Stimulated activated memory B cell treated with anti-CD40 and anti-IgM and Interleukin-4, amounts not matched to agents 10 μg/mL and 1 μg/mL and 100 μg/mL, for 72 hours (primary cell): ENCODE measurements around the gene SPRED3.
"Not testable (repeated sequence)": the region's sequence is repeated elsewhere in the genome, so short reads cannot be mapped to it uniquely, and the experiment has no call there.

Experiments
- ATAC-seq: fragments of 150-1000 bp; cut with Tn5 transposase; 2 replicates; pipeline ENCODE4 v1.10.0; 2021
- H3K27ac Mint-ChIP-seq: one replicate; pipeline ENCODE4 v1.8.0; 2022; ENCODE audit warnings: mild to moderate bottlenecking, mixed read lengths
- H3K27me3 Mint-ChIP-seq: one replicate; pipeline ENCODE4 v1.8.0; 2022; ENCODE audit warnings: mixed read lengths
- H3K36me3 Mint-ChIP-seq: one replicate; pipeline ENCODE4 v1.8.0; 2022; ENCODE audit warnings: mixed read lengths
- H3K4me1 Mint-ChIP-seq: one replicate; pipeline ENCODE4 v1.8.0; 2022; ENCODE audit warnings: mixed read lengths
- H3K4me3 Mint-ChIP-seq: one replicate; pipeline ENCODE4 v1.8.0; 2022; ENCODE audit warnings: mild to moderate bottlenecking, moderate library complexity, mixed read lengths
- H3K9me3 Mint-ChIP-seq: one replicate; pipeline ENCODE4 v1.8.0; 2022; ENCODE audit warnings: mixed read lengths

Gene SPRED3

GRCh38 chr19:38388349-38389100 is at the start of gene SPRED3:
SPRED3 (plus strand) TSS chr19:38388697; CDS start chr19:38390303, 1,606 bp downstream.
- peaks cover 24% of the 10 kb centered on the region for H3K4me1 Mint-ChIP-seq
- peaks cover 20% of the 10 kb centered on the region for H3K36me3 Mint-ChIP-seq
- peak within 1 kb of the TSS; percentile 80 for H3K4me3 Mint-ChIP-seq
- H3K27ac Mint-ChIP-seq: no peak within 1 kb of the TSS
- ATAC-seq: no peak
- no peaks in the 10 kb centered on the region for H3K9me3 Mint-ChIP-seq
- peaks cover 50% of the 10 kb centered on the region for H3K27me3 Mint-ChIP-seq

DNA sequence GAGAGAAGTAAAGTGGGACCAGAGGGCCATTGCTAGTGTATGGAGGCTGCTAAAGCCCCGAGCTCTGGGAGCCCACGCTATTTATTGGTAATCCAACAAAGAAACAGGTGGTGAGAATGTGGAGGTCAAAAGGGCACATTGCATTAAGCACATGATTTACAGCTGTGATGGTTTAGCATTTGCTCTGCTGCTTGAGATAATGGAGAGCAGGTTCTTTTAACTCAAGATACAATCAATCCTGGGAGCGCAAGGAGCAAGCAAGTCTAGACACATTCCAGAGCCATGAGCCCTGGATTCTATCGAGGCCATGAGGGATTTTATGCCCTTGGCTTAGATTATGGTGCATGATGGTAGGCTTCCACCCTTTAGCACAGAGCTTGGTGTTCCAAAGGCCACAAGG is 49.5 kb upstream of the SPRED3 start:
- H3K9me3 Mint-ChIP-seq, ATAC-seq, H3K4me3 Mint-ChIP-seq, H3K27ac Mint-ChIP-seq, H3K27me3 Mint-ChIP-seq: not testable (repeated sequence)
- Mint-ChIP-seq H3K4me1 (peaks cover 14% of the 10 kb centered on the region), H3K36me3 (peaks cover 18% of the 10 kb centered on the region)

DNA sequence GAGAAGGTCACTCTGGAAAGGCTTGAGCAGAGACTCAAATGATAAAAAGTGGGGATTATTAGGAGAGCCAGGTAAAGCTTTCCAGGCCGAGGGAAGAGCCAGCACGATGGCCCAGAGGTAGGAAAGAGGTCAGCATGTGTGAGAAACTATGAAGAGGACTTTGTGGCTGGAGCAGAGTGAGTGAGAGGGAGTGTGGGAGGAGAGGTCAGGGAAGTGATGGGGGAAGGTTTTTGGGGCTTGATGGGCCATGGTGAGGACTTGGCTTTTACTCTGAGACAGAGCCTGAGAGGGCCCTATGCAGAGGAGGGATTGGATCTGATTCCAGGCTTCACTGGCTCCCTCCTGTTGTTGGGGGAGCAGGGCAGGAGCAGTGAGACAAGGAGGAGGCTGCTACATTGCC is 47.6 kb upstream of the SPRED3 start:
- Mint-ChIP-seq H3K4me1 (peaks cover 14% of the 10 kb centered on the region), H3K27ac (no peak overlapping the region), H3K27me3 (no peaks in the 10 kb centered on the region), H3K4me3 (no peak overlapping the region), H3K9me3 (no peaks in the 10 kb centered on the region), H3K36me3 (peaks cover 18% of the 10 kb centered on the region)
- no peak for ATAC-seq

DNA sequence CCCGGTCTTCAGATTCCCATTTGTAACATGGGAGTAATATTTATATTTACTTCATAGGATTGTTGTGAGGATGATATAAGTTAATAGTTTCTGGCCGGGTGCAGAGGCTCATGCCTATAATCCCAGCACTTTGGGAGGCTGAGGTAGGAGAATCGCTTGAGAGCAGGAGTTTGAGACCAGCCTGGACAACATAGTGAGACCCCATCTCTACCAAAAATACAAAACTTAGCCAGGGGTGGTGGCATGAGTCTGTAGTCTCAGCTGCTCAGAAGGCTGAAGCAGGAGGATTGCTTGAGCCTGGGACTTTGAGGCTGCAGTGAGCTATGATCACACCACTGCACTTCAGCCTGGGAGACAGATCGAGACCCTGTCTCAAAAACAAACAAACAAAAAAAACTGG is 41.7 kb upstream of the SPRED3 start:
- no peak overlapping the region for H3K27ac Mint-ChIP-seq
- no peak for ATAC-seq
- H3K36me3 Mint-ChIP-seq: peaks cover 11% of the 10 kb centered on the region
- H3K27me3 Mint-ChIP-seq: peaks cover 1% of the 10 kb centered on the region
- H3K4me3 Mint-ChIP-seq: no peak overlapping the region
- no peaks in the 10 kb centered on the region for H3K4me1 Mint-ChIP-seq
- no peaks in the 10 kb centered on the region for H3K9me3 Mint-ChIP-seq

GRCh38 chr19:38350883-38351282 is 37.6 kb upstream of the SPRED3 start:
- no peaks in the 10 kb centered on the region for H3K4me1 Mint-ChIP-seq
- no peaks in the 10 kb centered on the region for H3K9me3 Mint-ChIP-seq
- no peak overlapping the region for H3K4me3 Mint-ChIP-seq
- no peak for ATAC-seq
- H3K27me3 Mint-ChIP-seq: peaks cover 20% of the 10 kb centered on the region
- H3K27ac Mint-ChIP-seq: no peak overlapping the region
- no peaks in the 10 kb centered on the region for H3K36me3 Mint-ChIP-seq

DNA sequence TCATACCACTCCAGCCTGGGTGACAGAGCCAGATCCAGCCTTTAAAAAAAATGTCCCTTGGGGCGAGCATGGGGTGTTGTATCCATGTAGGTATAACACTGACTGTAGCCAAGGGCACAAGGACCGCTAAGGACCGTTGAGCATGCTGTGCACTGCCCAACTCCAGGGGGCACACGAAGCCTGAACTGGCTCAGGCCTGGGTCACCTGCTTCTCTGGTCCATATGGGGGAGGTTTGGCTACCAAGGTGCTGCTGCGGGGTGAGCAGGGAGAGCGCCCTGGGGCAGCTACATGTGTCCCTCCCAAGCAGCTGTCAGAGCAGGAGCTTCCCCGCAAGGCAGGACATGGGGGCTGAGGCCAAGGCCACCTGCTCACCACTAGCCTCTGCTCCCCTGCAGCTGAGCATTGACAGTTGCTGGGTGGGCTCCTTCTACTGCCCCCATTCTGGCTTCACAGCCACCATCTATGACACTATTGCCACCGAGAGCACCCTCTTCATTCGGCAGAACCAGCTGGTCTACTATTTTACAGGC is 36.6 kb upstream of the SPRED3 start:
- ATAC-seq: no peak
- Mint-ChIP-seq H3K36me3 (no peaks in the 10 kb centered on the region), H3K9me3 (no peaks in the 10 kb centered on the region), H3K27ac (no peak overlapping the region), H3K4me3 (no peak overlapping the region), H3K4me1 (no peaks in the 10 kb centered on the region), H3K27me3 (peaks cover 29% of the 10 kb centered on the region)

- Mint-ChIP-seq H3K9me3 (no peaks in the 10 kb centered on the region), H3K27ac (no peak overlapping the region), H3K27me3 (peaks cover 29% of the 10 kb centered on the region), H3K4me1 (no peaks in the 10 kb centered on the region), H3K4me3 (no peak overlapping the region), H3K36me3 (no peaks in the 10 kb centered on the region)
- no peak for ATAC-seq
Measured at GRCh38 chr19:38352611-38353010, 35.9 kb upstream of the SPRED3 start.

DNA sequence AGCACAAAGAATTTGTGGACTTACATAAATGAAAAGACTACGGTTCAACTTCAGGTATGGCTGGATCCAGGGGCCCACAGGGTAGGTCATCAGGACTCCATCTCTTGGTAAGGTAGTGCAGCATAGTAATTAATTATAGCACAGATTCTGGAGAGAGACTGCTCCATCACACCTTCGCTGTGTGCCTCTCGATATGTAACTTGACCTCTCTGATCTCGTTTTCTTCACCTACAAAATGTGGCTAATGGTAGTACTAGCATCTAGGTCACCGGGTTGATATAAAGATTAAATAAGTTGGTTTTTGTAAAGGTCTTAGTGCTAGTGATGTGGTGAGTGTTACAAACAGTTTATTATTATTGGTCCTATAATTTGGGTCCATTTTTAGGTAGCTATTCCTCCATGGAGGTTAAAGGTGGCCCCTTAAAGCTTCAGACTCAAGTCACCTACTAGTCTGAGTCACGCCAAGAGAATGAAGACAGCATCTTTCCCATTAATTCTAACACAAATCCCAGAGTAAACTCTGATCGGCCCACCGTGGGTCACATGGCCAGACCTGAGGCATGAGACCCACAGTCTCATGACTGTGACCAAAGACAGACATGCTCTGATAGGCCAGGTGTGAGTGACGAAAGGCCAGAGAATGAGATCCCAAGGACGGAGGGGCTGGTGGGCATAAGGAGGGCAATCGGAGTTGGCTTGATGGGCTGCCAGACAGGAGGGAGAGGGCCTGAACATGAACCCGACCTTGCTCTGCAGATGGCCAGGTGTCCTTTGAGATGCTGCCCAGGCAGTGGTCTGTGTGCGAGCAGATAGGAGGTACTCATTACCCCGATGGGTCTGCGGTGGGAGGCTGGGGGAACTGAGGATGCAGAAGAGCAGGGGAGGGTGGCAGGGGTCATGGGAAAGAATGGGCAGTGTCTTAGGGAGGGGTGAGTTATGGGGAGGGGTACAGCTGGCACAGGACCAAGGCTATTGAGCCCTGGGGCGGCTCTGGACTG is 32.5 kb upstream of the SPRED3 start:
- peaks cover 46% of the 10 kb centered on the region for H3K27me3 Mint-ChIP-seq
- no peak for ATAC-seq
- no peak overlapping the region for H3K4me3 Mint-ChIP-seq
- H3K9me3 Mint-ChIP-seq: no peaks in the 10 kb centered on the region
- H3K4me1 Mint-ChIP-seq: peaks cover 5% of the 10 kb centered on the region
- H3K27ac Mint-ChIP-seq: no peak overlapping the region
- no peaks in the 10 kb centered on the region for H3K36me3 Mint-ChIP-seq

- no peaks in the 10 kb centered on the region for H3K9me3 Mint-ChIP-seq
- no peaks in the 10 kb centered on the region for H3K36me3 Mint-ChIP-seq
- ATAC-seq: no peak
- peaks cover 24% of the 10 kb centered on the region for H3K4me1 Mint-ChIP-seq
- H3K27ac Mint-ChIP-seq: no peak overlapping the region
- no peak overlapping the region for H3K4me3 Mint-ChIP-seq
- H3K27me3 Mint-ChIP-seq: peaks cover 40% of the 10 kb centered on the region
Measured at GRCh38 chr19:38358071-38358470, 30.4 kb upstream of the SPRED3 start.

GRCh38 chr19:38359242-38360021 is 29.1 kb upstream of the SPRED3 start:
- no peaks in the 10 kb centered on the region for H3K36me3 Mint-ChIP-seq
- peaks cover 24% of the 10 kb centered on the region for H3K4me1 Mint-ChIP-seq
- no peak overlapping the region for H3K4me3 Mint-ChIP-seq
- H3K9me3 Mint-ChIP-seq: no peaks in the 10 kb centered on the region
- ATAC-seq: no peak
- peaks cover 38% of the 10 kb centered on the region for H3K27me3 Mint-ChIP-seq
- H3K27ac Mint-ChIP-seq: no peak overlapping the region

DNA sequence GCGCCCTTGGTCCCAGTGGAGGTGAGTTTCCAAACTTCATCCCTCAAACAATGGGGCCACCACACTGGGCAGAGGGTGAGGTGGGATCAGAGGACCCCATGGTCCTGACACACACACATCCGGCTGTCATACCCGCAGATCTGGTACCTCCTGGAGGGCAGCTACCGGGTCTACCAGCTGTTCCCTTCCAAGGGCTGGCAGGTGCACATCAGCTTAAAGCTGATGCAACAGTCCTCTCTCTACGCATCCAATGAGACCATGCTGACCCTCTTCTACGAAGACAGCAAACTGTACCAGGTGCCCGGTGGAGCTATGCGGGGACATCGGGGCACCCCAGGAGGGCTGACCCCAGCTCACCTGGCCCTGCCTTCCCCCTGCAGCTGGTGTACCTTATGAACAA is 28.1 kb upstream of the SPRED3 start:
- peaks cover 38% of the 10 kb centered on the region for H3K27me3 Mint-ChIP-seq
- H3K4me3 Mint-ChIP-seq: peak overlapping the region; percentile 86
- no peaks in the 10 kb centered on the region for H3K9me3 Mint-ChIP-seq
- no peaks in the 10 kb centered on the region for H3K36me3 Mint-ChIP-seq
- H3K27ac Mint-ChIP-seq: no peak overlapping the region
- H3K4me1 Mint-ChIP-seq: peaks cover 24% of the 10 kb centered on the region
- no peak for ATAC-seq

- H3K9me3 Mint-ChIP-seq: no peaks in the 10 kb centered on the region
- peaks cover 34% of the 10 kb centered on the region for H3K27me3 Mint-ChIP-seq
- no peak for ATAC-seq
- H3K4me3 Mint-ChIP-seq: peak overlapping the region; percentile 86
- H3K36me3 Mint-ChIP-seq: no peaks in the 10 kb centered on the region
- peaks cover 24% of the 10 kb centered on the region for H3K4me1 Mint-ChIP-seq
- no peak overlapping the region for H3K27ac Mint-ChIP-seq
Measured at GRCh38 chr19:38360839-38361631, 27.5 kb upstream of the SPRED3 start.

DNA sequence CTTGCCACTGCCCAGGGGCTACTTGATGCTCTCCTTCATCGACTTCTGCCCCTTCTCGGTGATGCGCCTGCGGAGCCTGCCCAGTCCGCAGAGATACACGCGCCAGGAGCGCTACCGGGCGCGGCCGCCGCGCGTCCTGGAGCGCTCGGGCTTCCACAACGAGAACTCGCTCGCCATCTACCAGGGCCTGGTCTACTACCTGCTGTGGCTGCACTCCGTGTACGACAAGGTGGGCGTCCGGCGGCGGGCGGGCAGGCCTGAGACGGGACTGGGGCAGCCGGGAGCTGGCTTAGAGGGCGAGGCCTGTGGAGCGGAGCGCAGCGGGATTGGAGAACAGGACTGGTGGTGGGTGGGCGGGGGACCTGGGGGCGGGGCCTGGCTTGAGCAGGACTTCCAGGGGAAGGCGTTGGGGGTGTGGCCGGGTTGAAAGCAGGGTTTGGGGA is 26.8 kb upstream of the SPRED3 start:
- peak overlapping the region; percentile 86 for H3K4me3 Mint-ChIP-seq
- H3K9me3 Mint-ChIP-seq: no peaks in the 10 kb centered on the region
- peaks cover 34% of the 10 kb centered on the region for H3K27me3 Mint-ChIP-seq
- H3K36me3 Mint-ChIP-seq: no peaks in the 10 kb centered on the region
- ATAC-seq: peak; percentile 85
- no peak overlapping the region for H3K27ac Mint-ChIP-seq
- H3K4me1 Mint-ChIP-seq: peaks cover 24% of the 10 kb centered on the region
